HG03045 (cell line): ENCODE measurements around the gene PTGER2.
A peak's percentile ranks its signal among the peaks of the same experiment; 100 is the strongest.

Experiments used
- ATAC-seq: cut with Tn5 transposase; IDR thresholded peaks from one replicate; pipeline ENCODE4 v1.9.1; 2021; ENCODE audit warnings: mild to moderate bottlenecking, moderate library complexity; ENCODE audit not compliant: unreplicated experiment

Gene PTGER2

DNA sequence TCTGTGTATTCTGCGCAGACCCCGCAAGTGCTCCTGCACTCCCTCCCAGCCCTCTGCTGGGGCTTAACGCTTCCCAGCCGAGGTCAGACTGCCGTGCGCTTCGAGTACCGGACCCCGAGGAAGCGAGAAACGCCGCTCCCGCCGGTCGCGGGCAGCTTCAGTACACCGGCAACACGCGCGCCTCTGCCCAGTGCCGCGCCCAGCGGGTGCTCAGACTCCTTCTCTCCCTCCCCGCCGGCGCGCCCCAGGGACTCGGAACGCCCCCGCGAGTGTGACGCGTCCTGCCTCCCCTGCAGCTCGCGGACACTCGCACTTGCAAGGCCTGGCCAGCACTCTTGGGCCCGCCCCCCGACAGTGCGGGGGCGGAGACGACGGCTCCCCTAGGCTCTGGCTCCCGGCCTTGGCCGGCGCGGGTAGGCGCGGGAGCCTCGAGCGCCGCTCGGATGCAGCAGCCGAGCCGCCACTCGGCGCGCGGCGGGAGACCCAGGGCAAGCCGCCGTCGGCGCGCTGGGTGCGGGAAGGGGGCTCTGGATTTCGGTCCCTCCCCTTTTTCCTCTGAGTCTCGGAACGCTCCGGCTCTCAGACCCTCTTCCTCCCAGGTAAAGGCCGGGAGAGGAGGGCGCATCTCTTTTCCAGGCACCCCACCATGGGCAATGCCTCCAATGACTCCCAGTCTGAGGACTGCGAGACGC is at the start of gene PTGER2:
Gene PTGER2, plus strand, starts transcription at position 410 of the 692 bp plus-strand sequence. Its CDS starts 237 bp downstream, at position 647.
- ATAC-seq: peak; percentile 56

DNA sequence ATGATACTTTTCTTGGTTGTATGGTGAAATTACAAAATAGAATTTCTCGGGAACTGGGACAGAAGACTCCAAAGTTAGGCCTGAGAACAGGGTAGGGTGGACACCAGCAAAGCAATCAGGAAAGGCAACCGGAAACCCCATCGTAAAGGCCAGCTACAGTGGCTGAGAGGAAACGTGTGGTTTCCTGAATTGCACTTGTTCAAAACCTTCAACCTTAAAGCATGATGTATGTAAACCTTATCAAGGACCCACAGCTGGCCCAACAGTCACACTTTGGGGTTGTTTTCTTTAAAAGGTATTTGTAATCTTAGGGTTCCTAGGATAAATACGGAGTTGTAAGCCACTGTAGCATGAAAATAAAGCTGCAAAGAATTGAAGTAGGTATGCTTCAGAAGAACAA is 48.9 kb upstream of the PTGER2 start:
- ATAC-seq: no peak

GRCh38 chr14:52266179-52266578 is 47.9 kb upstream of the PTGER2 start:
- ATAC-seq: no peak

GRCh38 chr14:52266782-52267181 is 47.3 kb upstream of the PTGER2 start:
- ATAC-seq: no peak

- no peak for ATAC-seq
Measured at GRCh38 chr14:52267501-52268278, 46.4 kb upstream of the PTGER2 start, which contains the start of gene PTGDR. PTGDR (plus strand) TSS chr14:52267698; CDS start chr14:52267815, 117 bp downstream.

- no peak for ATAC-seq
Measured at GRCh38 chr14:52268279-52269061, 45.6 kb upstream of the PTGER2 start.

DNA sequence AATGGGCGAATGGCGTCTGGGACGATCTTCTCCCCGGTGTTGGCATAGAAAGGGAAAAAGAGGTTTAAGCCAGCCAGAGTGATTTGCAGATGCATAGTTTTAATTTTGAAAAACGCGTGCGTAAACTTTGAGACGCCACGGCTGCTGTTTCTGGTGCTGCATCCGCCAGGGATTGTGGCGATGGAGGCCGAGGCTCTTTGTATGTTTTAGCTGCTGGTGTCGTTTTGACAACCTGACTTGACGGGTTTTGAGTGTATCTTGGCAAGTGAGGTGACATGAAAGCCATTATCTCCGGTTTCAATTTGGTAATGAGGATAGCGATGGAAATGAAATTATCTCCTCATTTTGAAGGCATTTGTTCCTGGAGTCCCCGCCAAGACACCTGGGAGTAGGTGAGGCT is 45.0 kb upstream of the PTGER2 start:
- no peak for ATAC-seq

- no peak for ATAC-seq
Measured at GRCh38 chr14:52269982-52270381, 44.1 kb upstream of the PTGER2 start.

GRCh38 chr14:52271538-52271937 is 42.6 kb upstream of the PTGER2 start:
- ATAC-seq: no peak

GRCh38 chr14:52272375-52272774 is 41.7 kb upstream of the PTGER2 start:
- ATAC-seq: no peak

- no peak for ATAC-seq
Measured at GRCh38 chr14:52275372-52275771, 38.7 kb upstream of the PTGER2 start.

- no peak for ATAC-seq
Measured at GRCh38 chr14:52277552-52277951, 36.6 kb upstream of the PTGER2 start.

DNA sequence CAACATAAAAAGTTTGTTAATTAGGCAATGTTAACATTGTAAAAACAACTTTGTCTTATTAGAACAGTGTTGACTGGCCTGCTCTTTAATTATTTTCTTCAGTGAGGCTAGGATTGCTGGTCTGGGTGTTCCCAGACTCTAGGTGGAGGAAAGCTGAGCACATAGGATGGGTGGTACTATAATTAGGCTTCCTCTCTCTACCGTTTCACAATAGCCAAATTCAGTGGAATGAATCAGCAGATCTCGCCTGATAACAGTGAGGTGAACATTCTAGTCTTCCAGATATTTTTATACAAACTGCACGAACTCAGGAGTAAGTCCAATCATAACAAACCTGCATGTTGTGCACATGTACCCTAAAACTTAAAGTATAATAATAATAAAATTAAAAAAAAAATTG is 34.7 kb upstream of the PTGER2 start:
- ATAC-seq: no peak

DNA sequence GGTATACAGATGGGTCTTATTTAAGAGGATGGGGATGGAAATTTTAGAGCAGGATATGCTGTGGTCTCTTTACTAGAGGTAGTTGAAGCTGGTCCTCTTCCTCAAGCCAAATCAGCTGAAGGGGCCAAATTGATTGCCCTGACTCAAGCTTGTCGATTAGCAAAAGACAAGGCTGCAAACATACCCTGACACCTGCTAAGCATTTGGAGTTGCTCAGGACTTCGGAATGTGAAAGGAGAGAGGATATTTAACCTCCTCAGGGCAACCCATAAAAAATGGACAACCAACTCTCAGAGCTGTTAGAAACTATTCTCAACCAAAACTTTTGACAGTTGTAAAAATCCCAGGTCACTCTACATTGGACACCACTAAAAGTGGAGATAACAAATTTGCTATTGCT is 31.0 kb upstream of the PTGER2 start:
- ATAC-seq: no peak

DNA sequence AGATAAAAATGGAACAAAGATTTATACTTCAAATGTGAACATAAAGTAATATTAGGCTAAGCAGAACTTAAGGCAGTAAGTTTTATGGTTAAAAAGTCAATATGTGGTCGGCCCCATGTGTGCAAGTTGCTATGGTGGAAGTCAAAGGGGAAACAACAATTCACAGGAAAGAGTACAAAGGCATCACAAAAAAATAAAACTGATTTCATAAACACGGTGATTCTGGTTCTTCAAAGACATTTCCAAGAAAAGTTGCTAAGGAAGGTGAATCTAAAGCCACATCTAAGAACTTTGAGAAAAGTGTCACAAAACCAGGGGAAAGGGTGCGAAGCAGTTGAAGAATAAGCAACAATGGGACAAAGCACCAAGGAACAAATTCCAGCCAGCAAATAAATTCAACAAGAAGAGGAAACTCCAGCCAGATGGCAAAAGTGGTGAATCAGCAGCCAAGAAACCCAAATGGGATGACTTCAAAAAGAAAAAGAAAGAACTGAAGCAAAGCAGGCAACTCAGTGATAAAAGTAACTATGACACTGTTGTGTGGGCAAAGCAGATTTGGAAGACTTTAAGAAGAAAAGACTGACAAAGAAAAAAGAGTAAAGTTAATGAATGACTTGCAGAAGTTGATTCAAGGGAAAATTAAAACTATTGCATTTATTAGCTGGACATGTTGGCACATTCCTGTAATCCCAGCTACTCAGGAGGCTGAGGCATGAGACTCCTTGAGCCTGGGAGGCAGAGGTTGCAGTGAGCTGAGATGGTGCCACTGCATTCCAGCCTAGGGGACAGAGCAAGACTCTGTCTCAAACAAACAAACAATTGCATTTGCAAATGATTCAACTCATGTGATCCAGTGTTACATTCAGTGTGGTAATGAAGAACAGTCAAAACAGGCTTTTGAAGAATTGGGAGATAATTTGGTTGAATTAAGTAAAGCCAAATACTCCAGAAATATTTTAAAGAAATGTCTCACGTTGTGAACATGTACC is 27.2 kb upstream of the PTGER2 start:
- no peak for ATAC-seq

DNA sequence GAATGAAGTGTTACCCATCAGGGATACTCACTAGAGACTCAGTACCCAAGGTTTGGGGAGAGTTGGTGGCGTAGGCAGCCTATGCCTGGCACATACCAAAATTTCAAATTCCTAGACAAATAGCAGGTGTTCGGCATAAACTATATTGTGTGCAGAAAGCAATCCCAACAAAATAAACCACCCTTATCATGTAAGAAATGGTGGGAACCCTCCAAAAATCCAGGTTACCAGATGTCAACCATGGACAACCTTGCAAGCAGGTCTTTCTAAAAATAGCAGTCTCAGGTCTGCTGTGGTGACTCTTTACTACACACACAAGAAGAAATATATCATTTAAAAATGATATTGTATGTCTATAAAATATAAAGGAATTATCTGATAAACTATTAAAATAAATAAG is 17.7 kb upstream of the PTGER2 start:
- ATAC-seq: no peak

GRCh38 chr14:52298795-52299194 is 15.3 kb upstream of the PTGER2 start:
- ATAC-seq: no peak

DNA sequence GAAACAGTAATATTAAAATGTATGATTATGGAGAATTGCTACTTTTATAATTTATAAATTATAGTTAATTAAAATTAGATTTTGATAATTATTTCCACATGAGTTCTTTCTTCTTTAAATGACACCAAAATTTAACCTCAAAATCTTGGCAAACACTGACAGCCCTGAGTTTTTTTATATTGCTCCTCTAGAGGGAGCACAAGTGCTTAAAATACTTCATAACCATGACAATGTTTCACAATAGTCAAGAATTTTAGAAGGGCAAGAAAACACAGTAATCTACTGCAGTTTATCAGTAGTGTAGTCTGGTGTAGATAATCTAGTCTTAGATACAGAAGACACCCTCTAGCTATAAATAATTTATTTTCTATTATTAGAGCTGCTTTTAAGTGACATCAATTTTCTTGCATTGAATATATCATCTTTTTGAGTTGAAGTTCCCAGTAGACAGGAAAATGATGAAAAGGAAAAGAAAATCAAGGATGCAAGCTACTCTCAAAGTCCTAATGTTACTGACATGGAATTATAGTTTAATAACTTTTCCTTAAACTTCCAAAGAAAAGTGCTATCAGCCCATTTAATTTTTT is 14.3 kb upstream of the PTGER2 start:
- no peak for ATAC-seq

GRCh38 chr14:52303236-52303635 is 10.9 kb upstream of the PTGER2 start:
- no peak for ATAC-seq
